CD4-positive, alpha-beta T cell (primary cell): ENCODE data around the gene PRKCH. TPM values are rescaled to one million over a fixed set of nuclear protein-coding genes. Genes with fewer than 3 reads are reported as not detected.
A peak's percentile ranks its signal among the peaks of the same experiment; 100 is the strongest.

Experiments
- ATAC-seq: fragments of 200-7000 bp; cut with Tn5 transposase; one replicate; pipeline ENCODE4 v1.10.0; 2022; ENCODE audit warnings: mild to moderate bottlenecking; ENCODE audit not compliant: poor library complexity
- CTCF ChIA-PET: fragments of 350-600 bp; sonication (Branson Sonifier 250); formaldehyde crosslinking; loops from one replicate; lab custom pipeline; 2021; ENCODE audit warnings: antibody characterized with exemption, inconsistent platforms; lab: Charles Lee
- POLR2A ChIA-PET: fragments of 350-600 bp; sonication (Branson Sonifier 250); formaldehyde crosslinking; loops from one replicate; lab custom pipeline; 2021; ENCODE audit warnings: antibody characterized with exemption, inconsistent platforms; lab: Charles Lee
- DNase-seq, 14 experiments: peaks; one replicate each; pipeline ENCODE4 v3.0.0-alpha.2; 2013 to 2020; ENCODE audit warnings: mixed read lengths in 2 of 14
- H3K27ac ChIP-seq, 2 donors: one replicate each; pipeline versions ENCODE4 v1.5.1 to v1.7.0; 2013; ENCODE audit warnings: low read length in 2 of 2, low read depth in 1 of 2, mild to moderate bottlenecking in 1 of 2
- H3K27me3 ChIP-seq, 2 experiments: 1 replicate in 1 of 2; 2 replicates in 1 of 2; pipeline versions ENCODE4 v1.6.1 to v1.7.0; 2013; ENCODE audit warnings: low read length in 2 of 2, control low read depth in 1 of 2, mild to moderate bottlenecking in 1 of 2, moderate library complexity in 1 of 2; ENCODE audit not compliant: insufficient read depth in 2 of 2, control insufficient read depth in 1 of 2
- H3K36me3 ChIP-seq: one replicate; pipeline ENCODE4 v1.6.1; 2013; ENCODE audit warnings: low read length, control low read depth; ENCODE audit not compliant: insufficient read depth
- H3K4me1 ChIP-seq: one replicate; pipeline ENCODE4 v1.6.1; 2013; ENCODE audit warnings: low read length, control low read depth; ENCODE audit not compliant: insufficient read depth
- H3K4me3 ChIP-seq: one replicate; pipeline ENCODE4 v1.5.1; 2013; ENCODE audit warnings: mild to moderate bottlenecking, low read length, moderate library complexity
- H3K9me3 ChIP-seq, 2 experiments: 1 replicate in 1 of 2; 2 replicates in 1 of 2; pipeline versions ENCODE4 v1.6.1 to v1.7.0; 2013; ENCODE audit warnings: low read length in 2 of 2, mild to moderate bottlenecking in 2 of 2, control low read depth in 1 of 2, moderate library complexity in 1 of 2; ENCODE audit not compliant: control insufficient read depth in 1 of 2, insufficient read depth in 1 of 2
- H3K27ac Mint-ChIP-seq: one replicate; pipeline ENCODE4 v1.8.0; 2020; ENCODE audit warnings: mixed read lengths
- H3K27me3 Mint-ChIP-seq: one replicate; pipeline ENCODE4 v1.8.0; 2021; ENCODE audit warnings: mixed read lengths
- H3K36me3 Mint-ChIP-seq: one replicate; pipeline ENCODE4 v1.8.0; 2021; ENCODE audit warnings: low read depth, mixed read lengths
- H3K4me1 Mint-ChIP-seq: one replicate; pipeline ENCODE4 v1.8.0; 2021; ENCODE audit warnings: low read depth, mixed read lengths
- H3K4me3 Mint-ChIP-seq: one replicate; pipeline ENCODE4 v1.8.0; 2020; ENCODE audit warnings: mild to moderate bottlenecking, mixed read lengths
- H3K9me3 Mint-ChIP-seq: one replicate; pipeline ENCODE4 v1.8.0; 2020; ENCODE audit warnings: mixed read lengths
- CTCF ChIP-seq: fragments of 200-600 bp; IDR thresholded peaks from one replicate; pipeline ENCODE4 v1.8.0; 2022; ENCODE audit warnings: antibody characterized with exemption, mild to moderate bottlenecking
- intact Hi-C, 2 experiments: fragments of 100-400 bp; cut with DNase I in 1 of 2; cut with micrococcal nuclease in 1 of 2; formaldehyde crosslinking; loops; one replicate each; pipeline versions ENCODE4 v1.15.1 to v1.9.0; 2023 to 2025; cut with DNase I, micrococcal nuclease
- total RNA-seq, 174 experiments: library from RNA in 2 of 174; stranded (reverse) in 2 of 174; gene quantifications; one replicate each; pipeline ENCODE4 v1.2.3 and lab custom pipeline; 2021 to 2026

Gene PRKCH
- total RNA-seq, 2 experiments from 2014 or later: 378 to 385 TPM

GRCh38 chr14:61455351-61455750 is 134.0 kb downstream of the PRKCH start:
- ATAC-seq (no peak), DNase-seq (peak in 1 of 14 experiments; percentile 41)
- intact Hi-C loops: loop anchor here in 1 of 2 experiments (2.0 kb wide), 1 partner anchor 135 kb away; the partner anchor contains the start of gene PRKCH
- H3K9me3 Mint-ChIP-seq: no peaks in the 10 kb centered on the region
- H3K27ac Mint-ChIP-seq: peak overlapping the region; percentile 91
- Histone ChIP-seq H3K27ac (peak overlapping the region in 1 of 2 donors; percentile 13), H3K27me3 (no peaks in the 10 kb centered on the region), H3K9me3 (no peaks in the 10 kb centered on the region), H3K4me1 (peaks cover 64% of the 10 kb centered on the region), H3K4me3 (no peak overlapping the region), H3K36me3 (peaks cover 88% of the 10 kb centered on the region)
- ChIA-PET POLR2A (interaction anchor here (2.6 kb wide), 1 partner anchor 133 kb away, joined by 7 read pairs; no protein-coding TSS in a partner anchor), CTCF (interaction anchor here (1.2 kb wide), 1 partner anchor 22 kb away, joined by 3 read pairs; no protein-coding TSS in a partner anchor)
- H3K27me3 Mint-ChIP-seq: no peaks in the 10 kb centered on the region
- peaks cover 100% of the 10 kb centered on the region for H3K36me3 Mint-ChIP-seq
- TF ChIP-seq CTCF: no peak
- peaks cover 92% of the 10 kb centered on the region for H3K4me1 Mint-ChIP-seq
- peak overlapping the region; percentile 63 for H3K4me3 Mint-ChIP-seq

GRCh38 chr14:61456720-61457119 is 135.3 kb downstream of the PRKCH start:
- H3K27me3 Mint-ChIP-seq: no peaks in the 10 kb centered on the region
- Histone ChIP-seq H3K9me3 (no peaks in the 10 kb centered on the region), H3K27ac (no peak overlapping the region), H3K27me3 (no peaks in the 10 kb centered on the region), H3K4me1 (peaks cover 66% of the 10 kb centered on the region), H3K36me3 (peaks cover 88% of the 10 kb centered on the region), H3K4me3 (no peak overlapping the region)
- H3K36me3 Mint-ChIP-seq: peaks cover 100% of the 10 kb centered on the region
- H3K9me3 Mint-ChIP-seq: no peaks in the 10 kb centered on the region
- H3K4me1 Mint-ChIP-seq: peaks cover 92% of the 10 kb centered on the region
- H3K4me3 Mint-ChIP-seq: peak overlapping the region; percentile 71
- intact Hi-C loops: loop anchor here in 1 of 2 experiments (1.0 to 2.0 kb wide), 2 partner anchors 160 to 381 kb away; no protein-coding TSS in a partner anchor
- ATAC-seq (peak; percentile 55), DNase-seq (peak; percentile 66 to 92 (median 81))
- POLR2A ChIA-PET: interaction anchor here (2.6 kb wide), 1 partner anchor 135 kb away, joined by 7 read pairs; no protein-coding TSS in a partner anchor
- H3K27ac Mint-ChIP-seq: peak overlapping the region; percentile 91
- TF ChIP-seq CTCF: peak; percentile 90
- CTCF ChIA-PET: interaction anchor here (0.6 to 1.2 kb wide), 4 partner anchors 11 to 160 kb away, joined by 3 to 4 read pairs (median 3); no protein-coding TSS in a partner anchor

- H3K4me3 ChIP-seq: no peak overlapping the region
- H3K9me3 ChIP-seq: no peaks in the 10 kb centered on the region
- no peaks in the 10 kb centered on the region for H3K27me3 ChIP-seq
- H3K36me3 Mint-ChIP-seq: peaks cover 99% of the 10 kb centered on the region
- no peak for TF ChIP-seq CTCF
- H3K27me3 Mint-ChIP-seq: no peaks in the 10 kb centered on the region
- no peak for ATAC-seq
- no peak for DNase-seq
- ChIA-PET POLR2A (no interaction called here), CTCF (no interaction called here)
- peak overlapping the region; percentile 91 for H3K27ac Mint-ChIP-seq
- peaks cover 60% of the 10 kb centered on the region for H3K4me1 ChIP-seq
- intact Hi-C loops: no loop called here
- no peak overlapping the region for H3K27ac ChIP-seq
- H3K4me3 Mint-ChIP-seq: no peak overlapping the region
- peaks cover 98% of the 10 kb centered on the region for H3K36me3 ChIP-seq
- H3K9me3 Mint-ChIP-seq: no peaks in the 10 kb centered on the region
- H3K4me1 Mint-ChIP-seq: peaks cover 84% of the 10 kb centered on the region
Measured at GRCh38 chr14:61458766-61459165, 137.4 kb downstream of the PRKCH start.
